Renal cortex interstitium (tissue), 11 donors: ENCODE measurements around the gene CDK11A. TPM values are rescaled to one million over a fixed set of nuclear protein-coding genes. Genes with fewer than 3 reads are reported as not detected.
"Not testable (repeated sequence)": the region's sequence is repeated elsewhere in the genome, so short reads cannot be mapped to it uniquely, and the experiment has no call there.

Experiments
- DNase-seq, 11 donors: peaks; one replicate each; pipeline ENCODE4 v3.0.0-alpha.2; 2013; ENCODE audit warnings: low read depth in 9 of 11, low spot score in 4 of 11; ENCODE audit errors: extremely low read depth in 1 of 11
- polyA plus RNA-seq, 3 donors: library from polyadenylated mRNA; unstranded; fragments of 120-200 nt; gene quantifications; one replicate each; pipeline ENCODE4 v1.2.1, GENCODE V29; 2013; ENCODE audit not compliant: insufficient read length in 3 of 3

Gene CDK11A
- polyA plus RNA-seq, 3 donors = 28.4 to 41.3 (median 38.4) TPM

DNA sequence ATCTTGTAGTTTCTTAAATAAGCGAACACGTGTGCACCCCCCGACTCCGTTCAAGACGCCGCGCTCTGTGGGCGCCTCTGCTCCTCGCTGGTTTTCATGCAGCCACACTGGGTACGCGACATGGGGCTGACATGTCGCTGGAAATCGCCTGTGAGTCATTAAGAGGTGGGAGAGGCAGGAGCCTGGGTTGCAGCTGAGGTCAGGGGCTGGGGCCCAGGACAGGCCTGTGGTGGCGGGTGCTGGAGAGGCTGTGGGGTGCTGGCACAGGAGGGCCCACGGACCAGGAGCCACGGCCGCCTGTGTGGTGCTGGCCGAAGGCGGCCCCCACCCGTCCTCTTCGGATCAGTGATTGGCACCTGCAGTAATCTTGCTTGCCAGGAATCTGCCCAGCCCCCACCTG lies 49.4 kb downstream of the CDK11A start:
- not testable (repeated sequence) for DNase-seq

DNA sequence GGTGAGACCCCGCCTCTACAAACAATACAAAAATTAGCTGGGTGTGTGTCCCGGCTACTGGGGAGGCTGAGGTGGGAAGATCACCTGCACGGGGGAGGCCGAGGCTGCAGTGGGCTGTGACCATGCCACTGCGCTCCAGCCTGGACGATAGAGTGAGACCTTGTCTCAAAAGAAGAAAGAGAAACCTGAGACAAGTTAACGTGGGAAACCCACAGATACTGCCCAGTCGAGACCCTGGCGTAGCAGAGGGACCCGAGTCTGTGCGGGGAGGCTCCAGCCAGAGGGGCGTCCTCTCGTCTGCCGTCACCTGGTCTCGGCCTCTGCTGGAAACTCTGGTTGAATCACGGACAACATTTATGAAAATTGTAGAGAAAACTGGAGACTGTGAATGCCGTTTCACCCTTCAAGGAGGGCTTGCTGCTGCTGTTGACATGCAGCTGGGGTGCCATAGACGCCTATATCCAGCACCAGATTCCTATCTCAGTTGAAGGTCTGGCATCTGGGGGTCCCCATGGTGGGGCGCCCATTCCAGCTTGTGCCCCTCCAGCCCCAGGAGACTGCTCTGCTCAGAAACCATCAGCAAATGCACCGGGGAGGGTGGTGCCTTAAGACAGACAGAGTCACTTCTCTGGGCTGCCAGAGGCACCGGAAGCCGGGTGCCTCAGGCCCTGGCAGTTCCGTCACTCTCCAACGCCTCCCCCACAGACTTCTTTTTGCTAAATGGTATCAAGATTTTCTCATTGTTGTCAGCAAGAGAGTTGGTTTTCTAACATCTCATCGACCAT lies 51.8 kb downstream of the CDK11A start:
- DNase-seq = no peak

DNA sequence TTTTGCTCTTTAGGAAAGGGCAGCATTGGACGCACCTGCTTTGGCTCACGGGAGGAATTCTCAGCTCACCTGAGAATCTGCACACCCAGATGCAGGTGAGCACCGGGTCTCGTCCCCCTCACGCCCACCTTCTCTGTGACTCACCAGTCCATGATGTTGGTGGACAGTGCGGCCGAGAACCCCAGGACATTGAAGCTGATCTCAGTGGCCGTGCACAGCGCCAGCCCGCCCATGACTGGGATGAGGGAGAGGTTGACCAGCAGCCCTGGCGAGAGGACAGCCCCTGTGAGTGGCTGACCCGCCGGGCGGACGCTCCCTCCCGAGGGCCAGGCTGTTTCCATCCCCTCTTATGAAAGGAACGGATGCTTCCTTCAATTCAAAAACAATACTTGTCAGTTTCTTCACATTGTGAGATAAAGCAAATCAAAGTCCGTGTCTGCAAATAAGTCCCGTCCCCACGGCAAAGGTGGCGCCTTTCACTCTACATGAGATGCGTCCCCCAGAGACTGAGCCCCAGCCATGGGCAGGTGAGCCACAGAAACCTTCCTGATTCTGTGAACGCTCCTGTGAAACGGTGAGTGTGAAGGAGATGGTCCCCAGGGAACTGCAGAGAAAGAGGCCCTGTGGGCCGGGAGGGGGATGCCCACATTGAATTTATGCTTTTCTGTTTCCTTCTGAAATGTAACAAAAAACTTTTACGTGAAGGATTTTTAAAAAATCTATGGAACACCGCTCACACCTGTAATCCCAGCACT lies 52.6 kb downstream of the CDK11A start:
- DNase-seq = no peak

DNA sequence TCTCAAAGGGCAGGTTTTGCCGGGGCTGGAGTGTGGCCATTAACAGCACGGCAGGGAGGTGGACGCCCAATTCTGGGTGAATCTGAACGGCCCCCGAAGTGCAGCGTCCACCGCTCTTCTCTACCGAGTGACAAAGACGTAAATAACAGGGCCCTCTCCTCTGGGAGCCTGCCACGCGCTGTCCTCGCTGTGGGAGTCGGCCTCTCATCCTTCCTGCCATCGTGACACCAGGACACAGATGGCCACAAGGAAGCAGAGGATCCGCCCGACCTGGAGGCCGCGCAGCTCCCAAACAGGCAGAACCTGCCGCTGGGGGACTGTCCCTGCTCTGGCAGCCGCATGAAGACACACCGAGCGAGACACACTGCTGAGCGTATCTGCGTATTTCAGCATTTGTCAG lies 53.3 kb downstream of the CDK11A start:
- no peak for DNase-seq

DNA sequence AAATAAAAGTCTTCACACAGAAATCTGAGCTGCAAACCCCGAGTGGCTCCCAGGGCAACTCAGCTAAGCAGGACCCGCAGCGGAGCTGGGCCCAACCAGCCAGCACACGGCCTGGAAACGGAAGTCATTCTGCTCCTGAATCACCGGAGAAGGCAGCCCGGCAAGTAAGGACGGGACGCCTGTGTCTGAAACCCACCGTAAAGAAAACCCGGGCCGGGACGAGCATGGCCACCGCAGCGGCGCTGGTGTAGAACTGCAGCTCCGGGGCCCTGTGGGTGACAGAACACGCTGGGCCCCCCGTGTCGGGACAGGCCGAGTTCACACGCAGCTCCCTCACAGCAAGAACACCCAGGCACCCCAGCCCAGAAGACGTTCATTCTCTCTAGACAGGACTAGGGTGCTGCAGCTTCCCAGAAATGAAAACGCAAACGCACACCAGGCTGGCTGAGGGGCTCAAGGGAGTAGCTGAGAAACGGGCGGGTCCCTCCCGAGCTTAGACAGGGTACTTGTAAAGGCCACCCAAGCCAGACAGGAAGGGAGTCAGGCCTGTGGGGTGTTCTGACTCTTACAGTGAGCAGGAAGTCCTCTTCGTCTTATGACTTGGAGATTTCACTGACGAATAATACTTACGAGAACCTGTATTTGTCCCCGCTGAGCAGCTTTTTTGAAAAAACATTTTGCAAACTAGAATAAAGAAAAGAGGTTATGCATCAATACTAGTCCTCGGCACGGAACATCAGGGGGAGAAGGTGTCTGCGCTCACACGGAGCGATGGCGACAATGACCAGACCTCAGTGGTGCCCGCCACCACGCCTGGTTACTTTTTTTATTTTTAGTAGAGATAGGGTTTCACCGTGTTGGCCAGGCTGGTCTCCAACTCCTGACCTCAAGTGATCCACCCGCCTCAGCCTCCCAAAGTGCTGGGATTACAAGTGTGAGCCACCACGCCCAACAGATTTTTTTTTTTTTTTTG lies 54.4 kb downstream of the CDK11A start:
- DNase-seq = no peak

DNA sequence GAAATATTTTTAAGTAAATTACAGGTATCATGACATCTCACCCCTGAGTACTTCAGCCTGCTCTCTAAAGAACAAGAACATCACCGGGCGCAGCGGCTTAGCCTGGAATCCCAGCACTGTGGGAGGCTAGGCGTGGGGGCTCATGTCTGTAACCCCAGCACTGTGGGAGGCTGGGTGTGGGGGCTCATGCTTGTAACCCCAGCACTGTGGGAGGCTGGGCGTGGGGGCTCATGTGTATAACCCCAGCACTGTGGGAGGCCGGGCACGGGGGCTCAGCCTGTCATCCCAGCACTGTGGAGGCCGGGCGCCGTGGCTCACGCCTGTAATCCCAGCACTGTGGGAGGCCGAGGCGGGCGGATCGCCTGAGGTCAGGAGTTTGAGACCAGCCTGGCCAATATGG lies 57.6 kb downstream of the CDK11A start:
- no peak for DNase-seq

GRCh38 chr1:1665815-1666251 lies 58.3 kb downstream of the CDK11A start:
- no peak for DNase-seq

DNA sequence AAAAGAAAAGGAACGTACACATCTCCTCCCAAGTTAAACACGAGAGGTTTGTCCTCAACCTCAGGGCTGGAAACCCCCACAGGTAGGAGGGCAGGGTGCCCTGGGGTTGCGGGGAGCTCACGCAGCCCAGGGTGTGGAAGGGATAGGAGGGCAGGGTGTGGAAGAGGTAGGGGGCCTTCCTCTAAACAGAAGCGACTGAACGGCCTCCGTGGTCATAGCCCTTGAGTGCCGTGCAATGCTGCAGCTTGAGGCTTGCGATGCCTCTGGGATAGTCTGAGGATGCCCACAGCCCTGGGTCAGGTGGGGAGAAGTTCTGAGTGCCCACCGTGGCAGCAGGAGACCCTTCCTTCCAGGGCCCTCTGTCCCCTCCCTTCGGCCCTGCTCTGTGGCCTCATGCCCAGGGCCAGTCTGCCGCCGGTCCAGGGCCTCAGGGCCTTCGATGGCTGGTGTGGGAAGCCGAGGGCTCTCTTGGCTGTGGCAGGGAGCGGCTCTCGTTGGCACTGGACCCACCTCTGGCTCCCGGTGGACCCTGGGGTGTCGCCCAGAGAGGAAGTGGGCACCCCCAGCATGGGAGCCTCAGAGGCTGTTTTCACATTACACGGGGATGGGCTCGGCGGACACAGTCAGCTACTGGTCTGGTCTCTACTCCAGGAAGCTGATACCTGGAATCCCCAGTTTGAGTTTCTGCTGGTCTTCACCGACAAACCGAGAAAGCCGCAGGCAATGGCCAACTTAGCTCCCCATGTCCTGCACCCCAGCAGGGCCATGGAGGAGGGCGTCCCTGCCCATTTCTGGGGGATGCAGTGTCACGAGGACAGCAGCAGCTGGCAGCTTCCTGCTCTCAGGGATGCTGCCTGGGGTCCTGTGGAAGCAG lies 59.0 kb downstream of the CDK11A start:
- DNase-seq = no peak

DNA sequence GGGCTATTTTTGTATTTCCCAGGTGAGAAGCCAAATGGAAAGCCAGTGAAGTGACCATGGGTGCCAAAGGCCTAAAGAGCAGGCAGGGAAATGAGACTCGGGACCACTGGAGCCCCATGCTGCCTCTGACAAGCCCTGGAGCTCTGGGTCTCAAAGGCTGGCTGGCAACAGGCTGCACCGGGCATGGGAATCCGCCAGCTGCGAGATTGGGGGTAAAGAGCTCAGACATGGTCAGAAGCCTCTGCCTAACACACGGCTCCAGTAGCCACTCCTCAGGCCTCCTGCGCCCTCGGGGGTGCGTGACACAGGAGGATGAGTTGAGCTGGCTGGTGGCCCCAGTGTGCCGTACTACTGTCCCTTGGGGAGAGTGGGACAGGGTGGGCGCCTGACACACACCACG lies 59.8 kb downstream of the CDK11A start:
- not testable (repeated sequence) for DNase-seq

DNA sequence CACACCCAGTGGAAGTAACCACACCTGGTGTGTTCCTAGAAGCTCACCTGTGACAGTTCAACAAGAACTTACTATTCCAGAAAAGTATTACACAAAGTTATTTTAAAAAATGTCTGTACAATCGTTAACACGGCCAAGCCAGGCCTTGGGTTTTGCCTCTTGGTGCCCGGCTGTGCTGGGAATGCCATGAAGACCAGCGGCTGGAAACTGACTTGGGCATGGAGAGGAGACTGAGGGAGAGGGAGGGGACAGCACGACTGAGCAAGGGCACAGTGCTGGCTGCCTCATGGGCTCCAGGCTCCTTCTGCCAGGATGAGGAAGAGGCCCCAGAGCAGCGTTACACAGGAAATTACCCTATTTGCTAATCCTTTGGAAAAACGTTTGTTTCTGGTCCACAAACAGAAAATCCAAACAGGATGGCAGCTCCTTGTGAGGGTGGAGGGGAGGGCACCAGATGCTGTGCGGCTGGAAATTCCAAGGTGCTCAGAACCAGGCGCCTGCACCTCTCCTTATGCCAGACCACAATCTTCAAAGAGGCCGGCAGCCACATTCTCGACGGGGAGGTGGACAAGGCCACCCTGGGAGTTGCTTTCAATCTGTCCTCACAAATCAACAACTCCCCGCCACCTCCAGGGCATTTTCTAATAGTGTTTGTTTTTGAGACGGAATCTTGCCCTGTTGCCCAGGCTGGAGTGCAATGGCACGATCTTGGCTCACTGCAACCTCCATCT lies 61.2 kb downstream of the CDK11A start:
- DNase-seq = not testable (repeated sequence)

- DNase-seq = not testable (repeated sequence)
These were observed 61.8 kb downstream of the CDK11A start for GRCh38 chr1:1662392-1662791.

GRCh38 chr1:1658583-1659549 lies 65.3 kb downstream of the CDK11A start, which contains the start of gene CDK11B:
Gene CDK11B, minus strand, starts transcription at chr1:1659004. Its CDS starts 1,519 bp downstream, at chr1:1657485.
- DNase-seq = peak; percentile 83 to 97 (median 93)

Other genes starting within 250 kb of the CDK11A start
- gene ATAD3A, start 212.2 kb downstream of the CDK11A start, polyA plus RNA-seq = 10 to 100 TPM; 15.4 to 29.0 (median 25.9) TPM
- 10 to 100 TPM in 1 of 3 donors, 1 to 10 TPM in 2; 4.0 to 12.1 (median 6.6) TPM for gene TMEM240, start 183.7 kb downstream of the CDK11A start, polyA plus RNA-seq
- gene SSU72, start 149.5 kb downstream of the CDK11A start, polyA plus RNA-seq = 10 to 100 TPM; 79.9 to 85.8 (median 80.6) TPM
- gene FNDC10, start 124.2 kb downstream of the CDK11A start, polyA plus RNA-seq = 1 to 10 TPM; 1.8 to 4.8 (median 3.2) TPM
- 10 to 100 TPM; 30.3 to 71.4 (median 70.4) TPM for gene MIB2, start 108.9 kb downstream of the CDK11A start, polyA plus RNA-seq
- gene MMP23B, start 92.2 kb downstream of the CDK11A start, polyA plus RNA-seq = 10 to 100 TPM; 15.0 to 36.3 (median 35.3) TPM
- gene CDK11B, start 65.4 kb downstream of the CDK11A start, polyA plus RNA-seq = 10 to 100 TPM; 37.7 to 45.5 (median 42.4) TPM
- gene SLC35E2B, start 31.6 kb downstream of the CDK11A start, polyA plus RNA-seq = 10 to 100 TPM; 66.8 to 81.4 (median 67.8) TPM
- 10 to 100 TPM; 40.2 to 53.0 (median 52.3) TPM for gene NADK, start 54.1 kb upstream of the CDK11A start, polyA plus RNA-seq
- 100 to 1,000 TPM; 278 to 310 (median 280) TPM for gene GNB1, start 166.7 kb upstream of the CDK11A start, polyA plus RNA-seq
- gene CALML6, start 190.9 kb upstream of the CDK11A start, polyA plus RNA-seq = under 1 TPM; 0.36 to 0.73 (median 0.72) TPM
- 1 to 10 TPM; 1.1 to 1.4 (median 1.2) TPM for gene TMEM52, start 194.9 kb upstream of the CDK11A start, polyA plus RNA-seq